Endothelial cell (in vitro differentiated cells): Measurements from ENCODE around the gene ERBB3. TPM values are rescaled to one million over a fixed set of nuclear protein-coding genes. Genes with fewer than 3 reads are reported as not detected.

Experiments
- DNase-seq: peaks from one replicate; pipeline ENCODE4 v3.0.0; 2021; ENCODE audit warnings: low spot score
- H3K27ac Mint-ChIP-seq: one replicate; pipeline ENCODE4 v1.8.0; 2021; ENCODE audit warnings: mixed read lengths, inconsistent platforms; ENCODE audit not compliant: unreplicated experiment
- H3K27me3 Mint-ChIP-seq: one replicate; pipeline ENCODE4 v1.8.0; 2021; ENCODE audit warnings: mild to moderate bottlenecking, moderate library complexity, mixed read lengths, inconsistent platforms; ENCODE audit not compliant: unreplicated experiment
- H3K36me3 Mint-ChIP-seq: one replicate; pipeline ENCODE4 v1.8.0; 2021; ENCODE audit warnings: mild to moderate bottlenecking, low read depth, mixed read lengths, inconsistent platforms; ENCODE audit not compliant: unreplicated experiment
- H3K4me1 Mint-ChIP-seq: one replicate; pipeline ENCODE4 v1.8.0; 2021; ENCODE audit warnings: mild to moderate bottlenecking, mixed read lengths, inconsistent platforms; ENCODE audit not compliant: unreplicated experiment
- H3K4me3 Mint-ChIP-seq: one replicate; pipeline ENCODE4 v1.8.0; 2021; ENCODE audit warnings: mild to moderate bottlenecking, mixed read lengths, inconsistent platforms; ENCODE audit not compliant: unreplicated experiment
- H3K9me3 Mint-ChIP-seq: one replicate; pipeline ENCODE4 v1.8.0; 2021; ENCODE audit warnings: mixed read lengths, inconsistent platforms; ENCODE audit not compliant: unreplicated experiment
- total RNA-seq: library from RNA; stranded (reverse); fragmentation: NEBNext Ultra II Directional; extraction: Animal tissue kit (Norgen Biotek cat#: 25700); gene quantifications from one replicate; pipeline ENCODE4 v1.2.1, GENCODE V29; 2021; ENCODE audit not compliant: unreplicated experiment
- TF ChIP-seq, protein P1 (sequence below): fragments of 200-600 bp; sonication (generic); IDR thresholded peaks from one replicate; pipeline ENCODE4 v1.5.0; 2021; ENCODE audit warnings: antibody characterized with exemption; ENCODE audit not compliant: unreplicated experiment

ERBB3 gene
- total RNA-seq, 1 donor from 2014 or later = 4.2 TPM

DNA sequence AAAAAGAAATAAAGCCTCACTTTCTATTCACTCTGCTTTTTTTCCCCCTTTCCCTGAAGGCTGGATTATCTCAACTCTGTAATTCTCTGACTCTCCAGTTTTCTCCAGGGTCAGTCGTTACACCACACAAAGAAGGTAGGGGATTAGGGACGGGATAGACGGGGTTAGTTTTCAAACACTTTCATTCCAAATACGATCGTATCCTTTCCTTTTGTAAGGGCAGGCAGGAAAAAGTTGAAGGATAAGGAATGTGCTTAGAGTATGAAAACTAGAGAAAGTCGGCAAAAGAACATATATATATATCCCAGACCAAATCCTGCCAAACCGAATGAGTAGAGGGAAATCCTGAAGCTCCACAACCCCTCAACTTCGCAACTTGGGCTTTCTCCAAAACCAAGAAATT is 47.5 kb downstream of the ERBB3 start:
- TF ChIP-seq, protein P1, sequence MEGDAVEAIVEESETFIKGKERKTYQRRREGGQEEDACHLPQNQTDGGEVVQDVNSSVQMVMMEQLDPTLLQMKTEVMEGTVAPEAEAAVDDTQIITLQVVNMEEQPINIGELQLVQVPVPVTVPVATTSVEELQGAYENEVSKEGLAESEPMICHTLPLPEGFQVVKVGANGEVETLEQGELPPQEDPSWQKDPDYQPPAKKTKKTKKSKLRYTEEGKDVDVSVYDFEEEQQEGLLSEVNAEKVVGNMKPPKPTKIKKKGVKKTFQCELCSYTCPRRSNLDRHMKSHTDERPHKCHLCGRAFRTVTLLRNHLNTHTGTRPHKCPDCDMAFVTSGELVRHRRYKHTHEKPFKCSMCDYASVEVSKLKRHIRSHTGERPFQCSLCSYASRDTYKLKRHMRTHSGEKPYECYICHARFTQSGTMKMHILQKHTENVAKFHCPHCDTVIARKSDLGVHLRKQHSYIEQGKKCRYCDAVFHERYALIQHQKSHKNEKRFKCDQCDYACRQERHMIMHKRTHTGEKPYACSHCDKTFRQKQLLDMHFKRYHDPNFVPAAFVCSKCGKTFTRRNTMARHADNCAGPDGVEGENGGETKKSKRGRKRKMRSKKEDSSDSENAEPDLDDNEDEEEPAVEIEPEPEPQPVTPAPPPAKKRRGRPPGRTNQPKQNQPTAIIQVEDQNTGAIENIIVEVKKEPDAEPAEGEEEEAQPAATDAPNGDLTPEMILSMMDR = no peak
- Mint-ChIP-seq H3K36me3 (peaks cover 37% of the 10 kb centered on the region), H3K4me3 (peak overlapping the region; percentile 98), H3K27ac (peak overlapping the region; percentile 95), H3K9me3 (no peaks in the 10 kb centered on the region), H3K4me1 (peaks cover 65% of the 10 kb centered on the region), H3K27me3 (peaks cover 25% of the 10 kb centered on the region)
- no peak for DNase-seq

DNA sequence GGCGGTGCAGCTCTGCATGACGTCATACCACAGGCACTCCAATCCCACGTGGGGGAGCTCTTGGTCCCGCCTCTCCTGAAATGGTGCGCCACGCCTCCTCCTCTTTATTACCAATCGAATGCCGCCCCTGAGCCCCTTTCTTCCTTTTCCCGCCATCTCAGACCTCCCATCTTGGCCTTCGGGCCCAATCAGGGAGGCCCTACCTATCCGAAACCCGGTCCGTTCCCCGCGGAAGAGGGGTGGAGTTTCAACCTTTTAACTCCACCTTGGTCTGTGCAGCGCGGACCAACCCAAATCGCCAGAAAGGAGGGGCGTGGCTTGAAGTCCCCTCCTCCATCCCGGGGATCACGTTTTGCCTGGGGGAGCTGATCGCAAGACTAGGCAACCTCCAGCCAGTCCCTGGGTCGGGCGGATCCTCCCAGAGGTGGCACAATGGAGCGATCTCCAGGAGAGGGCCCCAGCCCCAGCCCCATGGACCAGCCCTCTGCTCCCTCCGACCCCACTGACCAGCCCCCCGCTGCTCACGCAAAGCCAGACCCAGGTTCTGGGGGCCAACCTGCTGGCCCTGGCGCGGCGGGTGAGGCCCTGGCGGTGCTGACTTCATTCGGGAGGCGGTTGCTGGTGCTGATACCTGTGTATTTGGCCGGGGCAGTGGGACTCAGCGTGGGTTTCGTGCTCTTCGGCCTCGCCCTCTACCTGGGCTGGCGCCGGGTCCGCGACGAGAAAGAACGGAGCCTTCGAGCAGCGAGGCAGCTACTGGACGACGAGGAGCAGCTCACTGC is 48.1 kb downstream of the ERBB3 start, which contains the start of gene ESYT1:
ESYT1 (plus strand) TSS at position 380 of the 782 bp plus-strand sequence; CDS start at position 433, 53 bp downstream.
- H3K4me1 Mint-ChIP-seq = peaks cover 64% of the 10 kb centered on the region
- peak within 1 kb of the TSS; percentile 95 for H3K27ac Mint-ChIP-seq
- H3K36me3 Mint-ChIP-seq = peaks cover 40% of the 10 kb centered on the region
- peaks cover 25% of the 10 kb centered on the region for H3K27me3 Mint-ChIP-seq
- H3K4me3 Mint-ChIP-seq = peak within 1 kb of the TSS; percentile 98
- TF ChIP-seq, protein P1 = no peak
- peak; percentile 94 for DNase-seq
- H3K9me3 Mint-ChIP-seq = no peaks in the 10 kb centered on the region

DNA sequence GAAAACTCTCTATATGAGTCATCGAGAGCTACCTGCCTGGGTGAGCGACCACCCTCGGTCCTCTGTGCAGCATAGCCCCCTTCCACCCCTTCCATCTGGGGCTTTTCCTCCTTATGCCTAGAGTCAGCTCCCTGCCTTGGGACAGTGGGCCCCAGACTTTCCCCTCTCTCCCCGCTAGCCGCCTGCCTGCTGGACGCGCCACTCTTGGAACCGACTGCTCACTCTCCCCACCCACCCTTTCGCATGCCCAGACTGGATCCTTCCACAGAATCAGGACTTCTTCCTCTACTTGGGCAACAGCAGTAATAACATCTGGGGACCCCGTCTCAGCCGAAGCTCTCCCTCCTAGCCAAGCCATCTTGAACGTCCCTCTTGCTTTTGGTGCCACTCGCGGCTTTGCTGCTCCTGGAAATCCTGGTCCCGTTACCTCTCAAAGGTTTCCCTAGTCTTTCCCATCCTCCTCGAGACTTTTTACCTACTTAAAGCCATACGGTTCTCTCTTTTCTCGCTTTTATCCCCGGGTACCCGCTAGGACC is 48.8 kb downstream of the ERBB3 start:
- H3K36me3 Mint-ChIP-seq = peaks cover 46% of the 10 kb centered on the region
- H3K9me3 Mint-ChIP-seq = no peaks in the 10 kb centered on the region
- DNase-seq = no peak
- peaks cover 25% of the 10 kb centered on the region for H3K27me3 Mint-ChIP-seq
- peak overlapping the region; percentile 95 for H3K27ac Mint-ChIP-seq
- H3K4me3 Mint-ChIP-seq = peak overlapping the region; percentile 98
- peaks cover 61% of the 10 kb centered on the region for H3K4me1 Mint-ChIP-seq
- TF ChIP-seq, protein P1 = no peak

DNA sequence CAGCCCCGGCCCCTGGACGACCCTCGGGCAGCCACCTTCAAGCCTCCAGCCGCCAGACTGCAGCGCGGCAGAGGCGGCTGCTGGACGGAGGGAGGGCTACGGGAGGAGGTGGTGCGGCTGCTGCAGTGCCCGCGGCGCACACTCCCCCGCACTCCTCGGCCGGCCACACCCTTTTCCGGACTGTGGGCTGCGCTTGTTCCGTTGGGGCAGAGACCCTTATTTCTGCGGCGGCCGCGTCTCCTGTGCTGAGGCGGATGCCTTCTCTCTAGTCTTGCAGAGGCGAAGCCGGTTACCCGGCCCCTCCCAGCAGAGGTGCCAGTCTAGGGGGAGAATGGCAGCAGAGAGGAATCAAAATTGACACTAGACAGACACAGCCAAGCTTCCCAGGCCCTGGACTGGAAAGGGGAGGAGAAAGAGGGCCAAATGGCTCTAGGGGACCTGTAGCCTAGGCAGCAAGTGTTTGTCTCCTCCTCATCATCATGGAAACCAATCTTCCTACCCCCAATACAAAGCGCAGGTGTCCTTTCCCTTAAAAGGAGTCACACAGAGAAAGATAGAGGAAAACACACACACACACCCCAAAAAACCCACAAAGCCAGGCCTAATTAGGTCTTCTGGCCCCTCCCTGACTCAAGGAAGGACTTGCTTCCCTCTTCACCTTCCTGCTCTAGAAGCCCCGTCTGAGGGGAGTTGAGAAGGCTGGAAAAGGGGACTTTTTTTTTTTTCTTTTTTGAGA is 49.4 kb downstream of the ERBB3 start:
- H3K4me1 Mint-ChIP-seq = peaks cover 55% of the 10 kb centered on the region
- peak overlapping the region; percentile 95 for H3K27ac Mint-ChIP-seq
- H3K36me3 Mint-ChIP-seq = peaks cover 49% of the 10 kb centered on the region
- H3K27me3 Mint-ChIP-seq = peaks cover 25% of the 10 kb centered on the region
- no peaks in the 10 kb centered on the region for H3K9me3 Mint-ChIP-seq
- peak overlapping the region; percentile 98 for H3K4me3 Mint-ChIP-seq
- TF ChIP-seq, protein P1 = no peak
- peak; percentile 62 for DNase-seq
